GM21723 (cell line): ENCODE data around the gene DDN.
A peak's percentile ranks its signal among the peaks of the same experiment; 100 is the strongest.

Experiments
- ATAC-seq: cut with Tn5 transposase; IDR thresholded peaks from one replicate; pipeline ENCODE4 v1.9.1; 2021; ENCODE audit warnings: mild to moderate bottlenecking, moderate library complexity; ENCODE audit not compliant: unreplicated experiment

The DDN gene

DNA sequence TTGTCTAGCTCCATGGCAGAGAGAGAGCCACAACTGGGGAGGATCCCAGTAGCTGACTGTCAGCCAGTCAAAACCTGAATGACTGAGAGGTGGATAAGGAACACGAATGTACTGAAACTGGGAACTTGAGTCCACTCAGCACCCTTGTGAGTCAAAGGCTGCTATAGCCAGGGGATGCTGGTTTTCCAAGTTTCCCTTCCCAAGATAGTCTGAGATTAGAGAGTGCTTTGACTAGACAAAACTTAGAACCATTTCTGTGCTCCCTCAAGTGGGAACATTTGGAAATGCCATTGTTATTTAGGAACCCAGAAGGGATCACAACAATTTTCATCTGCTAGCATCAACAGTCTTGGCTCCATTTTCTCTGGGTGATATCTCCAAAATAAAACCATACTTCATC is 15.4 kb upstream of the DDN start:
- no peak for ATAC-seq

- ATAC-seq = no peak
Observed at GRCh38 chr12:49013428-49013827, 14.3 kb upstream of the DDN start.

- ATAC-seq = no peak
Observed at GRCh38 chr12:49012739-49013138, 13.6 kb upstream of the DDN start.

GRCh38 chr12:49010092-49010668 is 11.0 kb upstream of the DDN start:
- no peak for ATAC-seq

DNA sequence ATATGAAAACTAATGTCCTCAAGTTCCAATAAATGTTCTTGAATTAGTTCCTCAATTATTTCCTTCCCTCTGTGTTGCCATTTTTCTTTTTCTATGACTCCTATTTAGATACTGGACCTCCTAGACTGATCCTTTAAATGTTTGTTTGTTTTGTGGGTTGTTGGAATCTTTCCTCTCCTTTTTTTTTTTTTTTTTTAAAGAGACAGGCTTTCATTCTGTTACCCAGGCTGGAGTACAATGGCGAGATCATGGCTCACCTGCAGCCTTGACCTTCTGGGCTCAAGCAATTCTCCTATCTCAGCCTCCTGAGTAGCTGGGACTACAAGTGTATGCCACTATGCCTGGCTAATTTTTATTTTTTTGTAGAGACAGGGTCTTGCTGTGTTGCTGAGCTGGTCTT is 9.8 kb upstream of the DDN start:
- no peak for ATAC-seq

GRCh38 chr12:49000346-49000745 is 1.2 kb upstream of the DDN start:
- no peak for ATAC-seq

DNA sequence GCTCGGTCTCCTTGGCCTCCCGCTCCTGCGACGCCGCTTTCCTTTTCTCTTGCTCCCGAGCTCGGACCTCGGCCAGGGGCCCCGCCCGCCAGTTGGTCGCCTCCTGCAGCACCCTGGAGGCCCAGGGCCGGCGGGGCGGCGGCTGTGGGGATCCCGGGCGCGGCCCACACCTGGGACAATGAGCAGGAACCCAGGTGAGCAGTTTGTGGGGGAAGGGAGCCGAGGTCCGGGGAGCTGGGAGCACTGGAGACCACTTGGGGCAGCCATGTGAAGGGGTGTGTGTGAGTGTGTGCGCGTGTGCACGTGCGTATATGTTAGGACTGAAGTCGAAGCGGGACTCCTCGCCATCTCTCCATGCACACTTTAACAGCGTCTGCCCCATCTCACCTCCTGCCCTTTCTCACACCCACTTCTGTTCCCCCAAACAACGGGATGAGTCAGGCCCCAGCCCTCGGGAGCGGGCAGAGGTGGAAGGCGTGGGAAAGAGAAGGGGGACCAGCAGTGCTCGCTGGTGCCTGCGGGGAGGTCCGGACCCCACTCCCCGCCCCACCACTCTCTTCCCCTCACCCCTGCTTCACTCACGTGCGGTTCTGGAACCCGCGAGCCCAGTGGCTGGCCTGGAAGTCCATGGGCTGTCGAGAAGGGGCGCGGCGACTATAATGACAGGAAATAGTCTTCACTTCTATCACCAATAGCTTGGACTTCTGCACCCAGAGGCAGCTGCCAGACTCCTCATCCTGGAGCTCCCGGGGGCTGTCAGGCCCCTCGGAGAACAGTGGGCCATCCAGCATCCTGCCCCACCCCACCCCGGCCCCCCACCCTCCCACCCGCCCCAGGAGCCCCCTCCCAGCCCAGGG is 450 bp downstream of the DDN start:
- ATAC-seq = peak; percentile 17

- peak; percentile 38 for ATAC-seq
Observed at GRCh38 chr12:48997719-48998496, 1.3 kb downstream of the DDN start.

- ATAC-seq = no peak
Observed at GRCh38 chr12:48996794-48997718, 2.1 kb downstream of the DDN start.

DNA sequence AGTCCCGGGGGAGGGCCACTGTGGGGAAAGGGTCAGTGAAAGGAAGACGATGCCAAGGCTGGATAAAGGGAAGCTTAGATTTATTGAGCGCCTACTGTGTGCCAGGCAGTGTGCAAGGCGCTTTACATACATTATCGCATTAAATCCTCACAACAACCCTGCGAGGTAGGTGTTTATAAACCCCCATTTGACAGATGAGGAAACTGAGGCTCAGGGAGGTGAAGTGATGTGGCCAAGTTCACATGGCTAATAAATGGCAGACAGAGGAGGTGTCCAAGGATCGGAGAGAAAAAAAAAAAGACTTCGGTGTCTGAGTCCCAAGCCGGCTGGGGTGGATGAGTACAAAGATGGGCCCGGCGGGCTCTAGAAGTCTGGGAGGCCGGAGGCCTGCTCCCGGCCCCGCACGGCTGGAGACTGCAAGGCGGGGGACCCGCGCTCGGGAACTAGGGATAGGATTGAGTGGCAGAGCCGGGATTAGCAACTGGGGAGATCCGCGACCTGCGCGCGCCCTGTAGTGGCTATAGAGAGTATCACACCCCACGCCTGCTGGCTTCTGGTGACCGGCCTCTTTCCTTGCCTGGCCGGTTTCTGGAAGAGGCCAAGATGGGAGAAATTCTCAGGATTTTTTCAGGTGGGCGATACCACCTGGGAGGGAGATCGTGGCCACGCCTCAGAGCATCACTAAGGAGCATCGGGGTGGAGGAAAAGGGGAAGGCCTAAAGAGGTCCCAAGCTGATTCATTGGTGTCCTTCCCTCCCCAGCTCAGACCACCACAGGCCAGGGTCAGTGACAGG is 3.9 kb downstream of the DDN start:
- peak; percentile 28 for ATAC-seq

GRCh38 chr12:48994224-48995085 is 4.7 kb downstream of the DDN start:
- no peak for ATAC-seq

GRCh38 chr12:48993787-48994186 is 5.4 kb downstream of the DDN start:
- no peak for ATAC-seq

DNA sequence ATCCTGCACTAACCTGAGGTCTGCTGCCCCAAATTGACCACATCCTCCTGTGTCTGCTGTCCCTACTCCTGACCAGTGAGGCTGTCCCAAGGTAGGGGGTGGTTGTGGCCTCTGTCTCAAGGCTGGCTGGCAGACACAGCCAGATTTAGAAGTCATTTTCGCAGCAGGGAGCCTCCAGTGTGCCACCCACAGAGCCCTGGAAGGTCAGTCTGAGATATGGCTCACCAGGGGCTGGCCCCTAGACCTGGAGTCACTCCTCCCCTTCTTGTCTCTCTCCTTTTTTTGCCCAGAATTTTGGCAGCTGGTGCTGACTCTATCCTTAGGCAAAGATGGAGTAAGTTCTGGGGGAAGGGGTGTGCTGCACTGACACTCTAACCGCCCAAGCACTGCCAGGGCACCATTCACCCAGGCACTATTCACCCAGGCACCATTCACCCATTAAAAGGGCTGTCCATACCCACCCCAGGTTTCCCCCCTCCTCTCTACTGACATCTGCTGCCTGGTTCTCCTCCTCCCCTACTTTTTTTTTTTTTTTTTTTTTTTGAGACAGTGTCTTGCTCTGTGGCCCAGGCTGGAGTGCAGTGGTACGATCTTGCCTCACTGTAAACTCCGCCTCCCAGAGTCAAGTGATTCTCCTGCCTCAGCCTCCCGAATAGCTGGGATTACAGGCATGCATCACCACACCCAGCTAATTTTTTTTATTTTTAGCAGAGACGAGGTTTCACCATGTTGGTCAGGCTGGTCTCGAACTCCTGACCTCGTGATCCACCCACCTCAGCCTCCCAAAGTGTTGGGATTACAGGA is 7.7 kb downstream of the DDN start:
- ATAC-seq = no peak

GRCh38 chr12:48990552-48990951 is 8.6 kb downstream of the DDN start:
- no peak for ATAC-seq

DNA sequence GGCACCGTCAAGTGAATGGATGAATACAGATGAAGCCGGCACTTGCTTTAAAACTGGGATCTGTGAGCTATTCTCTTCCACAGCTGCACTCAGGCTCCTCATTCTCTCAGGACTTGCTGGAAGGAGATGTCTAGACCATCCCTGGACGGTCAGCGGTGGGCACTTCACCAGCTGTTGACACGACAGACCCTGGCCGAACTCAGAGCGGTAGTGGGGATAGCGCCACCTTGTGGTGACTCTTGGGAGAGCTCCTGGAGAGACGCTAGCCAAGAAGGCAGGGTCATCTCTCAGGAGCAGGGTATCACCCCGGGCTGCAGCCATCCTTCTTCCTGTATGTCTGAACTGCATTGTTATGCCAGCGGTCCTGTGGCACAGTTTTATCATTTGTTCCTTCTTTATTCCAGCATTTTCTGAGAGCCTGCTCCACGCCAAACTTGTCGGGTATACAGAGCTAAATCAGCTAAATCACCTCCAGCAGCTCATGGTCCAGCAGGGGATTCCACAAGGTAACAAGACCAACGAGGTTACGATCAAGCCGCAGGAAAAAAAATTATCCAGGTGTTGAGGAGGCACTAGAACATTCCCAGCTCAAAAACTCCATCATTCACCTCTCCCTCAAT is 11.0 kb downstream of the DDN start:
- ATAC-seq = peak; percentile 61

GRCh38 chr12:48986720-48987291 is 12.4 kb downstream of the DDN start:
- no peak for ATAC-seq

DNA sequence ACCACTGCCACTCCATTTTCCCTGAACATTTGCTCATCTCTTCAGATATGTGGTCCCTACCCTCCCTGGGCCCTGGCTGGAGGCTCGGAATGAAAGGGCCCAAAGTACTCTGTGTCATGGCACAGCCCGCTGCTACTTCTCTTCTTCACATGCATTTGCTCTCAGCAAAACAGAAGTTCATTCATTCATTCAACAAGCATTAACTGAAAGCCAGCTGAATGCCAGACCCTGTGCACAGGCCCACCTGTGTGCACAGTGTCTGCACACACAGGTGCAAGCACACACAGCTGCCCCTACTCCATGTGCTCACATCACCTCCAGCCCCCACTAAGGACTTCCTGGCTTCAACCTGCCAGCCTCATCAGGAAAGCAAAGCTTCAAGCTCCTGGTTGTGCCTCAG is 13.3 kb downstream of the DDN start:
- ATAC-seq = no peak
